Activated naive CD4-positive, alpha-beta T cell treated with anti-CD3 and anti-CD28 coated beads for 36 hours (primary cell): ENCODE data around the gene SFRP5. TPM values are rescaled to one million over a fixed set of nuclear protein-coding genes. Genes with fewer than 3 reads are reported as not detected.
A peak's percentile ranks its signal among the peaks of the same experiment; 100 is the strongest.

Source experiments
- CTCF ChIA-PET: fragments of 350-600 bp; sonication (Branson Sonifier 250); formaldehyde crosslinking; loops from one replicate; lab custom pipeline; 2021; ENCODE audit warnings: antibody characterized with exemption; lab: Charles Lee
- DNase-seq: peaks from one replicate; pipeline ENCODE4 v3.0.0-alpha.2; 2020
- H3K27ac Mint-ChIP-seq: one replicate; pipeline ENCODE4 v1.8.0; 2021; ENCODE audit warnings: mild to moderate bottlenecking, mixed read lengths
- H3K27me3 Mint-ChIP-seq: one replicate; pipeline ENCODE4 v1.8.0; 2021; ENCODE audit warnings: low read depth, mixed read lengths
- H3K36me3 Mint-ChIP-seq: one replicate; pipeline ENCODE4 v1.8.0; 2021; ENCODE audit warnings: low read depth, mixed read lengths
- H3K4me1 Mint-ChIP-seq: one replicate; pipeline ENCODE4 v1.8.0; 2021; ENCODE audit warnings: low read depth, mixed read lengths
- H3K4me3 Mint-ChIP-seq: one replicate; pipeline ENCODE4 v1.8.0; 2021; ENCODE audit warnings: mild to moderate bottlenecking, moderate library complexity, mixed read lengths
- H3K9me3 Mint-ChIP-seq: one replicate; pipeline ENCODE4 v1.8.0; 2021; ENCODE audit warnings: mixed read lengths
- intact Hi-C: fragments of 100-400 bp; cut with micrococcal nuclease; formaldehyde crosslinking; loops from one replicate; pipeline ENCODE4 v1.15.1; 2023
- total RNA-seq, 2 experiments: library from RNA; stranded (reverse); gene quantifications; one replicate each; pipeline ENCODE4 v1.2.3, GENCODE V29; 2021

Gene SFRP5
- total RNA-seq, 2 experiments from 2014 or later = not detected

- Mint-ChIP-seq H3K36me3 (peaks cover 38% of the 10 kb centered on the region), H3K27ac (no peak overlapping the region), H3K27me3 (no peaks in the 10 kb centered on the region), H3K4me1 (peaks cover 50% of the 10 kb centered on the region), H3K4me3 (no peak overlapping the region), H3K9me3 (no peaks in the 10 kb centered on the region)
- intact Hi-C loops = no loop called here
- no peak for DNase-seq
- CTCF ChIA-PET = no interaction called here
Observed at GRCh38 chr10:97740613-97741012, 31.2 kb downstream of the SFRP5 start.

- DNase-seq = no peak
- Mint-ChIP-seq H3K36me3 (peaks cover 28% of the 10 kb centered on the region), H3K27me3 (no peaks in the 10 kb centered on the region), H3K4me3 (peak overlapping the region; percentile 92), H3K9me3 (no peaks in the 10 kb centered on the region), H3K27ac (peak overlapping the region; percentile 73), H3K4me1 (peaks cover 49% of the 10 kb centered on the region)
- intact Hi-C loops = no loop called here
- CTCF ChIA-PET = interaction anchor here (0.9 kb wide), 2 partner anchors 9 to 29 kb away, joined by 3 to 6 read pairs; no protein-coding TSS in a partner anchor
Observed at GRCh38 chr10:97738616-97739015, 33.2 kb downstream of the SFRP5 start.

GRCh38 chr10:97737770-97738265 is 34.0 kb downstream of the SFRP5 start:
- Mint-ChIP-seq H3K4me3 (peak overlapping the region; percentile 92), H3K36me3 (peaks cover 25% of the 10 kb centered on the region), H3K4me1 (peaks cover 46% of the 10 kb centered on the region), H3K27me3 (no peaks in the 10 kb centered on the region), H3K9me3 (no peaks in the 10 kb centered on the region), H3K27ac (peak overlapping the region; percentile 93)
- intact Hi-C loops = loop anchor here (1.0 to 2.0 kb wide), 5 partner anchors 51 to 397 kb away; partner anchors contain the start of genes AVPI1, MMS19, MORN4 and R3HCC1L
- DNase-seq = no peak
- CTCF ChIA-PET = no interaction called here

- H3K27me3 Mint-ChIP-seq = no peaks in the 10 kb centered on the region
- CTCF ChIA-PET = interaction anchor here (0.5 to 15.1 kb wide), 10 partner anchors 13 to 196 kb away, joined by 3 to 178 read pairs (median 6); partner anchors contain the start of genes AVPI1 and MARVELD1
- intact Hi-C loops = loop anchor here (1.0 to 2.0 kb wide), 5 partner anchors 50 to 398 kb away; partner anchors contain the start of genes AVPI1, MMS19, MORN4 and R3HCC1L
- H3K36me3 Mint-ChIP-seq = peaks cover 23% of the 10 kb centered on the region
- H3K9me3 Mint-ChIP-seq = no peaks in the 10 kb centered on the region
- H3K27ac Mint-ChIP-seq = peak within 1 kb of the TSS; percentile 93
- H3K4me3 Mint-ChIP-seq = peak within 1 kb of the TSS; percentile 92
- peaks cover 44% of the 10 kb centered on the region for H3K4me1 Mint-ChIP-seq
- peak; percentile 98 for DNase-seq
Observed at GRCh38 chr10:97736902-97737769, 34.7 kb downstream of the SFRP5 start, which contains the start of gene ZFYVE27. ZFYVE27 (plus strand) TSS chr10:97737128; CDS start chr10:97738478, 1,350 bp downstream.

- peaks cover 43% of the 10 kb centered on the region for H3K4me1 Mint-ChIP-seq
- no peaks in the 10 kb centered on the region for H3K27me3 Mint-ChIP-seq
- intact Hi-C loops = loop anchor here (2.0 kb wide), 3 partner anchors 104 to 398 kb away; partner anchors contain the start of genes MORN4, R3HCC1L and RRP12
- no peak for DNase-seq
- CTCF ChIA-PET = interaction anchor here (0.5 to 15.1 kb wide), 12 partner anchors 12 to 196 kb away, joined by 3 to 178 read pairs (median 4); partner anchors contain the start of genes AVPI1 and MARVELD1
- H3K27ac Mint-ChIP-seq = peak overlapping the region; percentile 93
- peak overlapping the region; percentile 92 for H3K4me3 Mint-ChIP-seq
- H3K9me3 Mint-ChIP-seq = no peaks in the 10 kb centered on the region
- H3K36me3 Mint-ChIP-seq = peaks cover 22% of the 10 kb centered on the region
Observed at GRCh38 chr10:97736403-97736901, 35.3 kb downstream of the SFRP5 start.

- Mint-ChIP-seq H3K4me3 (no peak overlapping the region), H3K36me3 (peaks cover 6% of the 10 kb centered on the region), H3K4me1 (peaks cover 23% of the 10 kb centered on the region), H3K27me3 (no peaks in the 10 kb centered on the region), H3K27ac (no peak overlapping the region), H3K9me3 (no peaks in the 10 kb centered on the region)
- DNase-seq = no peak
- intact Hi-C loops = loop anchor here (5.0 kb wide), 1 partner anchor 162 kb away; the partner anchor contains the start of gene ANKRD2
- CTCF ChIA-PET = interaction anchor here (0.6 to 15.1 kb wide), 10 partner anchors 11 to 138 kb away, joined by 4 to 178 read pairs (median 20); partner anchors contain the start of genes AVPI1 and MARVELD1
Observed at GRCh38 chr10:97734021-97734420, 37.8 kb downstream of the SFRP5 start.

- CTCF ChIA-PET = interaction anchor here (0.6 to 15.1 kb wide), 13 partner anchors 10 to 161 kb away, joined by 3 to 178 read pairs (median 9); partner anchors contain the start of genes ANKRD2, AVPI1 and MARVELD1
- H3K9me3 Mint-ChIP-seq = no peaks in the 10 kb centered on the region
- peaks cover 6% of the 10 kb centered on the region for H3K36me3 Mint-ChIP-seq
- H3K27ac Mint-ChIP-seq = no peak overlapping the region
- H3K27me3 Mint-ChIP-seq = no peaks in the 10 kb centered on the region
- intact Hi-C loops = loop anchor here (5.0 kb wide), 1 partner anchor 161 kb away; the partner anchor contains the start of gene ANKRD2
- no peak for DNase-seq
- H3K4me3 Mint-ChIP-seq = no peak overlapping the region
- H3K4me1 Mint-ChIP-seq = peaks cover 18% of the 10 kb centered on the region
Observed at GRCh38 chr10:97733256-97733655, 38.5 kb downstream of the SFRP5 start.

- H3K27ac Mint-ChIP-seq = no peak overlapping the region
- peaks cover 11% of the 10 kb centered on the region for H3K4me1 Mint-ChIP-seq
- no peaks in the 10 kb centered on the region for H3K9me3 Mint-ChIP-seq
- peaks cover 1% of the 10 kb centered on the region for H3K36me3 Mint-ChIP-seq
- intact Hi-C loops = loop anchor here (5.0 kb wide), 1 partner anchor 160 kb away; the partner anchor contains the start of gene ANKRD2
- CTCF ChIA-PET = interaction anchor here (0.7 to 15.1 kb wide), 14 partner anchors 9 to 160 kb away, joined by 3 to 178 read pairs (median 9); partner anchors contain the start of genes ANKRD2, AVPI1 and MARVELD1
- H3K4me3 Mint-ChIP-seq = no peak overlapping the region
- DNase-seq = no peak
- no peaks in the 10 kb centered on the region for H3K27me3 Mint-ChIP-seq
Observed at GRCh38 chr10:97732052-97732359, 39.8 kb downstream of the SFRP5 start.

- peak; percentile 79 for DNase-seq
- H3K36me3 Mint-ChIP-seq = no peaks in the 10 kb centered on the region
- CTCF ChIA-PET = interaction anchor here (0.6 to 15.1 kb wide), 14 partner anchors 9 to 160 kb away, joined by 3 to 178 read pairs (median 8); partner anchors contain the start of genes AVPI1 and MARVELD1
Observed at GRCh38 chr10:97731346-97732051, 40.3 kb downstream of the SFRP5 start.

GRCh38 chr10:97729014-97729413 is 42.8 kb downstream of the SFRP5 start:
- no peaks in the 10 kb centered on the region for H3K36me3 Mint-ChIP-seq
- no peak overlapping the region for H3K4me3 Mint-ChIP-seq
- no peak overlapping the region for H3K27ac Mint-ChIP-seq
- H3K27me3 Mint-ChIP-seq = no peaks in the 10 kb centered on the region
- intact Hi-C loops = no loop called here
- no peaks in the 10 kb centered on the region for H3K9me3 Mint-ChIP-seq
- H3K4me1 Mint-ChIP-seq = no peaks in the 10 kb centered on the region
- CTCF ChIA-PET = interaction anchor here (1.5 to 15.1 kb wide), 4 partner anchors 18 to 52 kb away, joined by 3 to 178 read pairs (median 89); partner anchors contain the start of gene MARVELD1
- DNase-seq = no peak

More at GRCh38 chr10:97731346-97732051, 40.3 kb downstream of the SFRP5 start:
- intact Hi-C loops = loop anchor here (1.0 to 5.0 kb wide), 4 partner anchors 22 to 159 kb away; partner anchors contain the start of gene ANKRD2
- H3K27ac Mint-ChIP-seq = no peak overlapping the region
- no peaks in the 10 kb centered on the region for H3K27me3 Mint-ChIP-seq
- H3K4me3 Mint-ChIP-seq = no peak overlapping the region
- H3K4me1 Mint-ChIP-seq = peaks cover 6% of the 10 kb centered on the region
- H3K9me3 Mint-ChIP-seq = no peaks in the 10 kb centered on the region

GRCh38 chr10:97726636-97727178 is 45.1 kb downstream of the SFRP5 start:
- Mint-ChIP-seq H3K27me3 (no peaks in the 10 kb centered on the region), H3K27ac (no peak overlapping the region), H3K9me3 (no peaks in the 10 kb centered on the region), H3K4me1 (no peaks in the 10 kb centered on the region), H3K36me3 (no peaks in the 10 kb centered on the region), H3K4me3 (no peak overlapping the region)
- CTCF ChIA-PET = interaction anchor here (1.4 to 15.1 kb wide), 6 partner anchors 10 to 50 kb away, joined by 3 to 178 read pairs (median 6); no protein-coding TSS in a partner anchor
- intact Hi-C loops = no loop called here
- DNase-seq = no peak
